GM12891 (cell line): ENCODE measurements around the gene SNAPC5.

ENCODE experiments used
- POLR2A ChIP-seq: IDR thresholded peaks from 2 replicates; pipeline ENCODE4 v1.6.1; 2011; ENCODE audit warnings: low read depth, low read length, control low read depth
- POLR2AphosphoS5 ChIP-seq: IDR thresholded peaks from 2 replicates; pipeline ENCODE4 v1.6.1; 2011; ENCODE audit warnings: low read depth, low read length, control low read depth
- POU2F2 ChIP-seq: IDR thresholded peaks from 2 replicates; pipeline ENCODE4 v1.6.1; 2011; ENCODE audit warnings: low read depth, mild to moderate bottlenecking, control low read depth, low read length, moderate library complexity
- TAF1 ChIP-seq: IDR thresholded peaks from 2 replicates; pipeline ENCODE4 v1.6.1; 2011; ENCODE audit warnings: low read depth, low read length, control low read depth

- no peak for TF ChIP-seq POU2F2
- no peak for TF ChIP-seq POLR2AphosphoS5
- no peak for TF ChIP-seq POLR2A
- no peak for TF ChIP-seq TAF1
These were observed 10.7 kb downstream of the SNAPC5 start for GRCh38 chr15:66486887-66487286.
